ENCODE data around the gene AMBRA1.
"Not testable (repeated sequence)": the region's sequence is repeated elsewhere in the genome, so short reads cannot be mapped to it uniquely, and the experiment has no call there.

AMBRA1 gene

GRCh38 chr11:46533396-46534100, 60.3 kb downstream of the AMBRA1 start:
- DNase-seq (ENCODE audit: low spot score) = no peak

GRCh38 chr11:46529928-46530574, 63.8 kb downstream of the AMBRA1 start:
- DNase-seq (ENCODE audit: low spot score) = no peak

GRCh38 chr11:46529095-46529905, 64.5 kb downstream of the AMBRA1 start:
- DNase-seq (ENCODE audit: low spot score) = peak; percentile 90

- peak; percentile 22 for DNase-seq (ENCODE audit: low spot score)
Observed at GRCh38 chr11:46528445-46529094, 65.3 kb downstream of the AMBRA1 start.

GRCh38 chr11:46527591-46528130, 66.2 kb downstream of the AMBRA1 start:
- DNase-seq (ENCODE audit: low spot score) = no peak

- DNase-seq (ENCODE audit: low spot score) = no peak
Observed at GRCh38 chr11:46526216-46527215, 67.3 kb downstream of the AMBRA1 start.

- no peak for DNase-seq (ENCODE audit: low spot score)
Observed at GRCh38 chr11:46524201-46524770, 69.5 kb downstream of the AMBRA1 start.

GRCh38 chr11:46523290-46523689, 70.5 kb downstream of the AMBRA1 start:
- no peak for DNase-seq (ENCODE audit: low spot score)

GRCh38 chr11:46522682-46523281, 71.0 kb downstream of the AMBRA1 start:
- no peak for DNase-seq (ENCODE audit: low spot score)

- DNase-seq (ENCODE audit: low spot score) = peak; percentile 64
Observed at GRCh38 chr11:46521961-46522681, 71.7 kb downstream of the AMBRA1 start.

GRCh38 chr11:46520971-46521745, 72.7 kb downstream of the AMBRA1 start:
- no peak for DNase-seq (ENCODE audit: low spot score)

GRCh38 chr11:46519351-46519750, 74.5 kb downstream of the AMBRA1 start:
- DNase-seq (ENCODE audit: low spot score) = no peak

GRCh38 chr11:46518928-46519327, 74.9 kb downstream of the AMBRA1 start:
- not testable (repeated sequence) for DNase-seq (ENCODE audit: low spot score)

GRCh38 chr11:46514370-46514769, 79.5 kb downstream of the AMBRA1 start:
- DNase-seq (ENCODE audit: low spot score) = no peak

- no peak for DNase-seq (ENCODE audit: low spot score)
Observed at GRCh38 chr11:46513934-46514342, 79.9 kb downstream of the AMBRA1 start.

GRCh38 chr11:46512261-46512881, 81.5 kb downstream of the AMBRA1 start:
- DNase-seq (ENCODE audit: low spot score) = no peak

- DNase-seq (ENCODE audit: low spot score) = no peak
Observed at GRCh38 chr11:46511342-46511741, 82.5 kb downstream of the AMBRA1 start.

GRCh38 chr11:46508360-46508759, 85.5 kb downstream of the AMBRA1 start:
- no peak for DNase-seq (ENCODE audit: low spot score)

Data from germinal center (tissue), 1 donor.